GM12891 (cell line): ENCODE results near the gene TSC22D1.

ENCODE experiments used
- POLR2A ChIP-seq: IDR thresholded peaks from 2 replicates; pipeline ENCODE4 v1.6.1; 2011; ENCODE audit warnings: low read depth, low read length, control low read depth
- POLR2AphosphoS5 ChIP-seq: IDR thresholded peaks from 2 replicates; pipeline ENCODE4 v1.6.1; 2011; ENCODE audit warnings: low read depth, low read length, control low read depth

DNA sequence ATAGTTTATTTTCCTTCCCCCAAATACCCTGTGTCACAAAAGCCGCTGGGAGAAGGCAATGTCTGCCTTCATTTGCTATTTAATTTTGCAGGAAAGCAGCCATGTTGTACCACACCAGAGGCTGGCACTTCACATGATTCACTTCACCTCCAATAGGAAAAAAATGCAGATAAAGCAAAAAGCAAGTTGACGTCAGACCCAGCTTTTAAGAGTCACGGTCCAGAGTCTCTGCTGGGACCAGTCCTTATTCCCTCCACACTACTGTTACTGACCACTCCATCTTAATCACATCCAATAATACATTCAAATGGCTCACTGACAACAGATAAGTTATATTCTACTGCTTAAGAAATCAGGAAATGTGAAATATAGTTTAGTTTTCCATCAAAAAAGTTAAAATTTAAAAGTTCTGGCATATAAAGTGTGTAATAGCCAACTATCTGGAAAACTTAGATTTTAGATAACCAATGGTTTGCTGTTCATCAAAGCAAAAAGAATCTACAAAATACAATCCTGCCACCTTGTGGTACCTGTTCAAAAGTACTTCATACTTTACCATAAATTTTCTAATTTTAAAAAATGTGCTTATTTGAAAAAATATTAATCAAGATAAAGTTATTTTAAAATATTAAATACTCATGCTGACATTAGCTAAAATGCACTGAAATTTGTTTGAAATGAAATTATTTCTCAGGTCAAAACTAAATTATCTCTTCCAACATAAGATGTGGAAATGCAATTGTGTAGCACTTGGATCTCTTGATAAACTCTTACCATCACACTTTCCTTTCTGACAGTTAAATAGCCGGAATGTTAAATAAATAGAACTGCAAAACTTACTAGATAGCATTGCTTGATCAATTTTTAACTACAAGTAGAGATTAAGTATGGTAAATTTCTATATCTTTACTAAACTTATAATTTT, 105.2 kb downstream of the TSC22D1 start:
- no peak for TF ChIP-seq POLR2AphosphoS5
- TF ChIP-seq POLR2A, result no peak
